Measurements from ENCODE around the gene MMP2.

- TF ChIP-seq POLR2A (IDR thresholded peaks at IDR 0.05; ENCODE audit: low read depth, low read length) (no peak), POLR2AphosphoS5 (IDR thresholded peaks at IDR 0.05; ENCODE audit: low read depth, low read length) (no peak), TAF1 (IDR thresholded peaks at IDR 0.05; ENCODE audit: low read depth, low read length) (no peak), POU2F2 (IDR thresholded peaks at IDR 0.05; ENCODE audit: low read depth, low read length) (no peak), SPI1 (IDR thresholded peaks at IDR 0.05; ENCODE audit: low read depth, low read length) (no peak)
Observed at GRCh38 chr16:55475919-55476318, 3.1 kb upstream of the MMP2 start.

Data from GM12891 (cell line).